Measurements from ENCODE around the gene COL6A2. TPM values are rescaled to one million over a fixed set of nuclear protein-coding genes. Genes with fewer than 3 reads are reported as not detected.

Gene COL6A2
- total and polyA plus RNA-seq, 8 donors: 15.2 to 135 (median 65.5) TPM

DNA sequence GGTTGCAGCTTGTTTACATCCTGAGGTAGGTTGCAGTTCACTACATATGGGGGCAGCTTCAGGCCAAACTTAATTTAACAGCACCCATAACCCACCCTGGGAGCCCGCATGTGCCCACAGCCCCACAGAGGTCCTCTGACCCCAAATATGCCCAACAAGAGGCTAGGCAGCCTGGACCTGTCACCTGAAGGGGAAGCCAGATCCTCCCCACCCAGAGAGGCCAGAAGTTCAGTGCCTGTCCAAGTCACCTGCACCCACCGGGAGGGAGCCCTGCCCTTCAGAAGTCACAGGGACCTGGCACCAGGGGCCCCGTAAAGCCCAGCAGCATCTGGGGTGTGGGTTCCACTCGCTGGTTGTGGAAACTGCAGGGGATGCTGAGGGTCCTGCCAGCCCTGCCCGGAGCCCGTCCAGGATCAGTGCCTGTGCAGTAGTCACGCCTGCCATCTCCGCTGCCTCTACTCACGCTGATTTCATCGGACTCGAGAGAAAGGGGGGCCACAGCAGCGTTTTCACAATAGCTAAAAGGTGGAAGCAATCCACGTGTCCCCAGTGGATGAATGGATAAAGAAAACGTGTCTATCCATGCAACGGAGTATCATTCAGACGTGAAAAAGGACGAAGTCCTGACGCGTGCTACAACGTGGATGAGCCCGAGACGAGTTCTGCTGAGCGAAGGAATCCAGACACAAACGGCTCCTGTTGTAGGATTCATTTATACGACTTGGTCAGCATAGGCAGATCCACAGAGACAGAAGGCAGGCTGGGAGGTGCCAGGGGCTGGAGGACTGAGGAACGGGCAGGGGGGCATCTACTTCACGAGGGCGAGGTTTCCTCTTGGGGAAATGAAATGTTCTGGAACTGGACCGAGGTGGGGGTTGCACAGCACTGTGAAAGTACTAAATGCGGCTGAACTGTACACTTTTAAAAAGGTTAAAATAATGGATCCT is 33.9 kb upstream of the COL6A2 start:
- 73 to 85% methylated on average over 30 of the region's 30 CpGs for WGBS, 2 donors
- no peak overlapping the region for H3K27ac ChIP-seq
- no peak for FAIRE-seq
- H3K4me3 ChIP-seq: no peak overlapping the region
- intact Hi-C loops (cut with DNase I): no loop called here
- no peaks in the 10 kb centered on the region for H3K36me3 ChIP-seq
- no peak for ATAC-seq
- H3K27me3 ChIP-seq: peaks cover 0 to 8% (median 0%) of the 10 kb centered on the region in 4 donors
- no peaks in the 10 kb centered on the region for H3K9me3 ChIP-seq
- DNase-seq: no peak
- TF ChIP-seq, protein P1, sequence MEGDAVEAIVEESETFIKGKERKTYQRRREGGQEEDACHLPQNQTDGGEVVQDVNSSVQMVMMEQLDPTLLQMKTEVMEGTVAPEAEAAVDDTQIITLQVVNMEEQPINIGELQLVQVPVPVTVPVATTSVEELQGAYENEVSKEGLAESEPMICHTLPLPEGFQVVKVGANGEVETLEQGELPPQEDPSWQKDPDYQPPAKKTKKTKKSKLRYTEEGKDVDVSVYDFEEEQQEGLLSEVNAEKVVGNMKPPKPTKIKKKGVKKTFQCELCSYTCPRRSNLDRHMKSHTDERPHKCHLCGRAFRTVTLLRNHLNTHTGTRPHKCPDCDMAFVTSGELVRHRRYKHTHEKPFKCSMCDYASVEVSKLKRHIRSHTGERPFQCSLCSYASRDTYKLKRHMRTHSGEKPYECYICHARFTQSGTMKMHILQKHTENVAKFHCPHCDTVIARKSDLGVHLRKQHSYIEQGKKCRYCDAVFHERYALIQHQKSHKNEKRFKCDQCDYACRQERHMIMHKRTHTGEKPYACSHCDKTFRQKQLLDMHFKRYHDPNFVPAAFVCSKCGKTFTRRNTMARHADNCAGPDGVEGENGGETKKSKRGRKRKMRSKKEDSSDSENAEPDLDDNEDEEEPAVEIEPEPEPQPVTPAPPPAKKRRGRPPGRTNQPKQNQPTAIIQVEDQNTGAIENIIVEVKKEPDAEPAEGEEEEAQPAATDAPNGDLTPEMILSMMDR (IDR thresholded peaks at IDR 0.05): no peak
- H3K4me1 ChIP-seq: peaks cover 0 to 3% (median 0%) of the 10 kb centered on the region in 3 donors

DNA sequence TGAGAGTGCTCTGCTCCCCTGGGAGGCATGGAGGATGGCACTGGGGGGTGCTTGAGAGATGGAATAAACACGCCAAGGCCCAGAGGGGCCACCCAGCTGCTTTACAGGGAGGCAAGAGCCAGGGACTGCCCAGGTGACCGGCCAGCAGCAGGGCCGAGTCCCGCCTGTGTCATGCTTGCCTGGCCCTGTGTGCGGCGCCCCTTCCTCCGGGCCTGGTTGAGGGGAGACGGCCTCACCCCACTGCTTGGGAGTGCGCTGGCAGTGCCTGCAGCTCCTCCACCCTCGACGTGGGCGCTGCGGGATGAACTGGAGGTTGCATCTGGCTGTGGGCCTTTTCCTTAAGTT is 33.1 kb upstream of the COL6A2 start:
- no peak for DNase-seq

DNA sequence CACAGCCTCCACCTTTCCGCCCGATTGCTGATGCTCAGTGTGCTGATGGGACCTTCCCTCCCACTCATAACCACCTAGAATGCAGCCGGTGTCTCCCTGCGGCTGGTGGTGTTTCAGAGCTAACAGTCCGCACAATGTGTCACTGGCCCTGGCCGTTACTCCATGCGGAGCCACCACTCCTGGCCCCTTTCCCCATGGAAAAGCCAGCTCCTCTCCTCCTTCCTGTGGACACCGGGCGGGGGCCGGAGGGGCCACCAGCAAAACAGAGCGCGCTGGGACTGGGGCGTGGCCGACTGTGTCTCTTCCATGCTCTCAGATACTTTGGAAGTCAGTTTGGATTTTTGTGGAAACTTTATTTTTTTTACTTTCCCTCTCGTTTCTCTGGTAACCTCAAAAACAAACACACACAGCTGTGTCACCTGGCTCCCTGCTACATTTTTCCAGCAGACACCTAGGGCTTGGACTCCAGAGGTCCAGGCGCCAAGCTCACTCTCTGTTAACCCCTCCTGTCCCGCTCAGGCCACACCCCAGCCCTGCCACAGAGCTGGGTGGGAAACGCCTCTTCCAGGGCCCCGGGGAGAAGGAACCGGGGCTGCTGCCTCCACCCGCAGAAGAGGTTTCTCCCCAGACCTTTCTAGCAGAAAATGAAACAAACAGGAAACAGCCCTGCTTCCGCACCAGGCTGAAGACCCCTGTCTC is 32.5 kb upstream of the COL6A2 start:
- peaks cover 0 to 3% (median 0%) of the 10 kb centered on the region in 3 donors for H3K4me1 ChIP-seq
- H3K9me3 ChIP-seq: no peaks in the 10 kb centered on the region
- DNase-seq (peak in 1 of 6 donors; percentile 26), FAIRE-seq (no peak), ATAC-seq (peak; percentile 55 to 80 (median 75))
- H3K4me3 ChIP-seq: peak overlapping the region in 2 of 4 donors; percentile 17 to 25
- WGBS, 2 donors: 8 to 9% methylated on average over 22 of the region's 22 CpGs
- peak overlapping the region in 1 of 4 donors; percentile 5 for H3K27ac ChIP-seq
- intact Hi-C loops (cut with DNase I): no loop called here
- TF ChIP-seq, protein P1 (IDR thresholded peaks at IDR 0.05): no peak
- H3K36me3 ChIP-seq: no peaks in the 10 kb centered on the region
- peaks cover 0 to 8% (median 0%) of the 10 kb centered on the region in 4 donors for H3K27me3 ChIP-seq

More for the DNA sequence above, 33.1 kb upstream of the COL6A2 start:
- 59 to 61% methylated on average over 13 of the region's 13 CpGs for WGBS, 2 donors
- Histone ChIP-seq H3K4me1 (peaks cover 0 to 3% (median 0%) of the 10 kb centered on the region in 3 donors), H3K9me3 (no peaks in the 10 kb centered on the region), H3K4me3 (no peak overlapping the region), H3K27me3 (peaks cover 0 to 8% (median 0%) of the 10 kb centered on the region in 4 donors), H3K36me3 (no peaks in the 10 kb centered on the region), H3K27ac (no peak overlapping the region)
- intact Hi-C loops (cut with DNase I): no loop called here
- ATAC-seq: peak in 1 of 4 donors; percentile 4
- TF ChIP-seq, protein P1 (IDR thresholded peaks at IDR 0.05): no peak
- FAIRE-seq: no peak

DNA sequence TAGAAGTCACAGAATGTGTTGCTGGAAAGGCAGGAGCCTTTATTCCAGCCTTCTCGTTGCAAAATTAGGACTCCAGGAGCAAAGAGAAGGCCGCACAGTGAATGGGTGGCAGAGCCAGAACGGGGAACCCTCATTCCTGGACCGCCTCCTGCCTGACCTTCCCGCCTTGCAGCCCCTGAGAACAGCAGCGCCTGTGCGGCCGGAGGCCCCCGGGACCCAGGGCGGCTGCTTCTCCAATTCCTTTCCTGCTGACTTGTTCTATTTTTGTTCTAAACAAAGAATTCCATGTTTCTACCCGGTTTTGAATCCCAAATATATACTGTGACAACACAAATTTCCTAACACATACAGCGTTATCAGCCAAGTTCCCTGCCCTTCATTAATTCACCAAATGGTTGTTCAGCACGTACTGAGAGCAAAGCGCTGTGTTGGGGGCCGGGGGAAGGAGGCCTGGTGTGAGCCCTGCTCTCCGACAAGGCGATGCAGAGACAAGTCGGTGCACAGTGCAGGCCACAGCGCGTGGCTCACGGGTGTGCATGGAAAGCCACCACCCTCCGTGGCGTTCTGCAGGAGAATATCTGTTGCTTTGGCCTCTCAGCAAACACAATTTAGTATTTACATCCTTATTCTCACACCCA is 31.9 kb upstream of the COL6A2 start:
- TF ChIP-seq, protein P1 (IDR thresholded peaks at IDR 0.05): no peak
- H3K9me3 ChIP-seq: no peaks in the 10 kb centered on the region
- ATAC-seq (peak; percentile 22 to 49 (median 30)), DNase-seq (no peak), FAIRE-seq (no peak)
- peaks cover 0 to 8% (median 0%) of the 10 kb centered on the region in 4 donors for H3K27me3 ChIP-seq
- WGBS, 2 donors: 62 to 66% methylated on average over 23 of the region's 23 CpGs
- peaks cover 0 to 3% (median 0%) of the 10 kb centered on the region in 3 donors for H3K4me1 ChIP-seq
- peak overlapping the region in 2 of 4 donors; percentile 17 to 25 for H3K4me3 ChIP-seq
- no peaks in the 10 kb centered on the region for H3K36me3 ChIP-seq
- H3K27ac ChIP-seq: peak overlapping the region in 1 of 4 donors; percentile 5
- intact Hi-C loops (cut with DNase I): no loop called here
